NCI-H2029 treated with DMSO at 0.1 percent for 48 hours (cell line): ENCODE results near the gene SAT2.
"Not testable (repeated sequence)": the region's sequence is repeated elsewhere in the genome, so short reads cannot be mapped to it uniquely, and the experiment has no call there.

ENCODE experiments used
- DNase-seq: peaks from one replicate; lab custom pipeline; 2025; lab: John Stamatoyannopoulos, UW

The SAT2 gene

GRCh38 chr17:7627250-7628121 is at the start of gene SAT2:
Gene SAT2 (minus strand): TSS chr17:7627821. CDS start chr17:7627635, 186 bp downstream.
- peak; percentile 14 for DNase-seq

DNA sequence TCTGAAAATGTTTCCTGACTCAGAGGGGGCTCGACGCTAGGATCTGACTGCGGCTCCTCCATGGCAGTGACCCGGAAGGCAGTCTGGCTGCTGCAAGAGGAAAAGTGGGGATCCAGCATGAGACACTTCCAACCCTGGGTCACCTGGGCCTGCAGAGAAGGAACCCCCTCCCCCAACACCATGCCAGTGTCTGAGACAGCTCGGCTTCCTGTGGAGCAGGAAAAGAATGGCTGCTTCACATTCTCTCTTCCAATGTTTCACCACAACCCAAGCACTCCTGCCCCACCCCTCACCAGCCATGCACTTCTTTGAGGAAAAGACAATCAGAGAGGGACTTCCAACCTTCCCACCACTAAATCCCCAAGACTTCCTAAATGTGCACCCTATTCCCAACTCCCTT is 48.9 kb upstream of the SAT2 start:
- no peak for DNase-seq

- DNase-seq, result no peak
Observed at GRCh38 chr17:7674934-7675333, 47.3 kb upstream of the SAT2 start.

DNA sequence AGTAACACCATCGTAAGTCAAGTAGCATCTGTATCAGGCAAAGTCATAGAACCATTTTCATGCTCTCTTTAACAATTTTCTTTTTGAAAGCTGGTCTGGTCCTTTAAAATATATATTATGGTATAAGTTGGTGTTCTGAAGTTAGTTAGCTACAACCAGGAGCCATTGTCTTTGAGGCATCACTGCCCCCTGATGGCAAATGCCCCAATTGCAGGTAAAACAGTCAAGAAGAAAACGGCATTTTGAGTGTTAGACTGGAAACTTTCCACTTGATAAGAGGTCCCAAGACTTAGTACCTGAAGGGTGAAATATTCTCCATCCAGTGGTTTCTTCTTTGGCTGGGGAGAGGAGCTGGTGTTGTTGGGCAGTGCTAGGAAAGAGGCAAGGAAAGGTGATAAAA is 45.6 kb upstream of the SAT2 start:
- DNase-seq, result no peak

DNA sequence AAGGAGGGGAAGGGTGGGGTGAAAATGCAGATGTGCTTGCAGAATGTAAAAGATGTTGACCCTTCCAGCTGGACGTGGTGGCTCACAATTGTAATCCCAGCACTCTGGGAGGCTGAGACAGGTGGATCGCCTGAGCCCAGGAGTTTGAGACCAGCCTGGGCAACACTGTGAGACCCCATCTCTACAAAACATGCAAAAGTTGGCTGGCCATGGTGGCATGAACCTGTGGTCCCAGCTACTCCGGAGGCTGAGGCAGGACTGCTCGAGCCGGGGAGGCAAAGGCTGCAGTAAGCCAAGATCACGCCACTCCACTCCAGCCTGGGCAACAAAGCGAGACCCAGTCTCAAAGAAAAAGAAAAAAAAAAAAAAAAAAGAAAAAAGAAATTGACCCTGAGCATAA is 40.9 kb upstream of the SAT2 start:
- no peak for DNase-seq

DNA sequence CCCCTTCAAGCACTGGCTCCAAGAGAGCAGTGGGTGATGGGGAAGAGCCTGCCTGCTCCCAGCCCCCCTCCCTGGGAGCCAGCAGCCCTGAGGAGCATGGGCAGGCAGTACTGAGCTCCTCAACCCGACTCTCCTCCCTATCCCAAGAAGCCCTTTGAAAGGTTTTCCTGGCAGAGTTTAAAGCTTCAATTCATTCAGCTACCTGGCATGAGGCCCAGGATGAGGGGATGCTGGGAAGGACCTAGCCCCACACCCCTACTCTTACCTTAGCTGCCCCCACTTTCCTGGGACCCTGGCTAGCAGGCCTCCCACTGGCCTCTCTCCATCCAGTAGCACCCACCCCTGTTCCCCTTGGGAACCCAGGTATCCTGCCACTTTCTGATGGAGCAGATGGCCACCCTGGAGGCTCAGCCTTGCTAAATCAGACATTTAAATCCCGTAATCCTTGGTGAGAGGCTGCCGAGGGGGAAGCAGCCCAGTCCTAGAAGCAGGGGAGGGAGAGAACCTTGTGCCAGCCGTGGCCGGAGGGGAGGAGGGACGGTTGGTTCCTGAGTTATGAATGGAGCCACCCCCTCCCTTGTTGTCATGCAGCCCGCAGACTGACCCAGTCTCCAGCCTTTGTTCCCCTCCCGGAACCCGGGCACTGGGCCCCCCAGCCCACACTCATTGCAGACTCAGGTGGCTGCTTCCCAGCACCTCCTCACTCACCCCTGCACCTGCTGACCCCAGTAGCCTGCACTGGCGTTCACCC is 40.2 kb upstream of the SAT2 start:
- no peak for DNase-seq

DNA sequence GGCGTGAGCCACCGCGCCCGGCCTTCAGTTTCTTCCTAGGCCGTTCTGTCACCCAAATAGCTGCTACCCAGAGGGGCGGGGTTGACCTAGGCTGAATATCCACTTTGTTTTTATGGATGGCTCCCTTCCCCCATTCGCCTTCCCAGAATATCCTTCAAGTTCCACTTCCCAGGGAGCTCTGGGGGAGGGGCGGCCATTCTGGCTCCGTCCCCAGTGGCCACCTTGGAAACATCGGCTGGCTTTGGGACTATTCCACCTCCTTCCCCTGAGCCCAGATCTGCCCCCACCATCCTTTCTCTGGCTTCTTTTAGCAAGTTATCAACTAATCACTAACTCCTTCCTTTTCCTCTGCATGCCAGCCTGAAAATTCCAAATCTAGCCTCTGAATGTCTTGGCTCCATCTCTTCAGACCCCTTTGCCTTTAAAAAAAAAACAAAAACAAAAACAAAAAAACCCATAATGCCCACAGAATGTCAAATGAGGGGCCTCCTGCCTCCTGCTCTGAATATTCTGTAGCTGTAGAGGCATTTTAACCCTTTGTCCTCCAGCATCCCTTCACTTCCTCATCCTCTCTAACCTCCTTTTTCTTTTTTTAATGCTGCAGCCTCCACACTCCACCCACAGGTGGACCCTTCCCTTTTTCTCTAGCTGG is 29.5 kb upstream of the SAT2 start:
- no peak for DNase-seq

DNA sequence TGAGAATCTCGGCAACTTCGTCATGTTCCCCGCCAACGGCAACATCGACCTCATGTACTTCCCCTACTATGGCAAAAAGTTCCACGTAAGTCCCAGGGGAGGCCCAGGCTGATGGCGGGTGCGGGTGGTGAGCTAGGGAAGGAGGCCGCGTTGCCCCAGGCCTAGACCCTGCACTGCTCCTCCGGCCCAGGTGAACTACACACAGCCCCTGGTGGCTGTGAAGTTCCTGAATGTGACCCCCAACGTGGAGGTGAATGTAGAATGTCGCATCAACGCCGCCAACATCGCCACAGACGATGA is 27.9 kb upstream of the SAT2 start:
- no peak for DNase-seq

- DNase-seq, result no peak
Observed at GRCh38 chr17:7654832-7655540, 27.4 kb upstream of the SAT2 start.

GRCh38 chr17:7652388-7653356 is 25.1 kb upstream of the SAT2 start:
- no peak for DNase-seq

DNA sequence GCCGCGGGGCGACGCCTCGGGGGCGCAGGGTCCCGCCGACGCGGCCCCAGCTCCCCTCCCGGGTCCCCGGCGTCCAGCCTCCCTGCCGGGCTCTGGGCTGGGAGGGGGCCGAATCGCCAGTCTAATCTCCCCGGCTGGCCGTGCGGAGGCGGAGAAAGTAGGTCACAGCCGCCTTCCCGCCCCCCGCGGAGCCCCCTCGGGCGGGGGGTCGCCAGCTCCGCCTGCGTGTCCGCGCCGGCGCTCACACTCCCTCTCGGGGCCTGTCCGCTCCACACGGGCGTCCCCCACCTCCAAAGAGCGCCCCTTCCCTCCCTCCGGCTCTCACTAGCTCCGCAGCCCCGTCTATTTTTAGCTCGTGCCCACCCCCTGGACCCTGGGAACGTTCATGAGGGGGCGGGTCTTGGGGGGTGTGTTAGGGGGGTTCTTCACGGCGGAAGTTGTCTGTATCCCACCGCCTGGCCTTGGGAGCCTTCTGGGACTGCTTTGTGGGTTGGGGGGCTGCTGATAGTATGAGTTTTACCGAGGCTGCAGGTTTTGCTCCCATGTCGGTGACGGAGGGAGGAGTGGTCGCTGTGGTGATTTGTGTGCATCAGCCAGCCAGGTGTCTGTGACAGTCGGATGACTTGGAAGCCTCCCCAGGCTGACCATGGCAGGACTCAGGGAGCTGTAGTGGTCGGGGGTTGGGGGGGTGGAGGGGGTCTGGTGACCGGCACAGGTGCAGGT is 24.2 kb upstream of the SAT2 start:
- DNase-seq, result no peak

DNA sequence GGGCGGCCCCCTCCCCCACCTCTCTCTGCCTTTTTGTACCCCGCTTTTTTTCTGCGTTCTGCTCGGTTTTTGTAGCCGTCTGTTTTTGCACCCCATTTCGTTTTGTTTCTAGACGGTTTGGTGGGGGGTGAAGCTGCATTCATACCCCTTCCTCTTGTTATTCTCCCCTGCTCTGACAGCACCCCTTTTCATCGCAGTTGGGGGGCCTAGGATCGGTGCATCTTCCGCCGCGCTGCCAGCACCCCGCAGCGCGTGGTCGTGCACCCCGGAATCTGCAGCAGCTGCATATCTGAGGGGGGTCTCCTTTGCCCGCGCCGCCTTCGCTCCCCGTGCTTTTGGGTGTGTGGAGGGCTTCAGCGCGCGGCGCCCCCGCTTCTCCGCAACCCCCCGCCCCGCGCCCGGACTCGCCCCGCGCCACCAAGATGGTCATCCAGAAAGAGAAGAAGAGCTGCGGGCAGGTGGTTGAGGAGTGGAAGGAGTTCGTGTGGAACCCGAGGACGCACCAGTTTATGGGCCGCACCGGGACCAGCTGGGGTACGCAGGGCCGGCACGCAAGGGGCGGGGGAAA is 23.6 kb upstream of the SAT2 start:
- DNase-seq, result no peak

- no peak for DNase-seq
Observed at GRCh38 chr17:7650509-7651096, 23.0 kb upstream of the SAT2 start, which contains the start of gene ATP1B2. Gene ATP1B2 (plus strand): TSS chr17:7650926. CDS start chr17:7651519, 593 bp downstream.

DNA sequence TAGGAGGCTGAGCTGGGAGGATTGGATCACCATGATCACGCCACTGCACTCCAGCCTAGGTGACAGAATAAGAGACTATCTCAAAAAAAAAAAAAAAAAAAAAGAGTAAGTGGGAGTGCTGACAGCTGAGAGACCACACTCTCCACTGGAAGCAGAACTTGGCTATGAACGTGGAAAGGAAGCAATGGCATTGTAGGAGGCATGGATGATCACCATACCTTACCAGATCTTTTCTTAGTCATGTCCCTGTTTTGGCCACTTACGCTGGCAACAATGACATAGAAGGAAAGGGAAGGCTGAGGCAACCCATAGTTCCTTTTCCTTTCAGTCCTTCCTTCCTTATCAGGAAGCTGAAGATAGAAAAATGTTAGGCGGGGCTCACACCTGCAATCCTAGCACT is 19.4 kb upstream of the SAT2 start:
- DNase-seq, result no peak

DNA sequence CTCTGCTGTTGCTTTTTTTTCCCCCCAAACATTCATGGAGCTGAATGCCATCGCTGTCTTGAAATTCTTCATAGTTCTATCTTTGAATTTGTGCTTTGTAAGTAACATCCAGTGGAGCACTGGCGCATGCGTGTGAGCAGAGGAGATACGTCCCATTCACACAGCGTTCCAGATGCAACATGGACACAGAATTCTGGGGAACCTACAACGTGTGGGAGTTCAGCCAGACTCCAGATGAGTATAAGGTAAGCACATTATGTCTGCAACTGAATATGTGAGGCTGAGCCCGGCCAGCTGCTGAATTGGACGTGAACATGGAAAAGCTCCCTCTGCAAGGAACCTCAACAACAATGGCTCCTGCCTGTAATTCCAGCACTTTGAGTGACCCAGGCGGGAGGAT is 18.8 kb upstream of the SAT2 start:
- DNase-seq, result no peak

DNA sequence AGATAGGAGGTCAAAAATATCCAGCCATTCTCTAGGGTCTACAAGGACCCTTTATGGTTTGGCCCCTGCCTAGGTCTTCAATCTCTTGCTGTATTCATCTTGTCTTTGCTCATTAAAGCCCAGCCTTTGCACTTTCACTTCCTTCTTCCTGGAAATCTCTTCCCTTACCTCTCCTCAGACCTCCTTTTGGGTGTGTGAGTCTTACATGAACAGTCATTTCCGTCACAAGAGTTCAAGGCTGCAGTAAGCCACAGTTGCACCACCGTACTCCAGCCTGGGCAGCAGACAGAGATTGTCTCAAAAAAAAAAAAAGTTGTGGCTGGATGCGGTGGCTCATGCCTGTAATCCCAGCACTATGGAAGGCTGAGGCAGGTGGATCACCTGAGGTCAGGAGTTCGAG is 17.2 kb upstream of the SAT2 start:
- no peak for DNase-seq

- not testable (repeated sequence) for DNase-seq
Observed at GRCh38 chr17:7641635-7642034, 14.0 kb upstream of the SAT2 start.

GRCh38 chr17:7640783-7641182 is 13.2 kb upstream of the SAT2 start:
- no peak for DNase-seq

DNA sequence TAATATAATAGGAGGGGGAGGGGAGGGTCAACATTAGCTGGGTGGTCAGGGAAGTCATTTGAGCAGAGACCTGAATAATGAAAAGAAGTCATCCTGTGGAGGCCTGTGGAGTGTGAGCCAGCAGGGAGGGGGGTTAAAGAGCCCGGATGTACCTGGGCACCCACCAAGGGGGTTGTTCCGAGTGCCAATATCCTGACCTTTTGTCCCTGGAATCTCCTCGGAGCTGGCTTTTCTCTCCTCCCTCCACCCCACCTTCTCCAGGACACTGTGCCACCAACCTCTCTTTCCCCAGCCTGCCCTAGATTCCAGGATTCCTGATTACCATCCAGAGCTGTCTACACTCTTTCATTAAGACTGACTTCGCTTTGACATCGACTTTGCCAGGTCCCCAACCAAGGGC is 8.5 kb upstream of the SAT2 start:
- DNase-seq, result no peak

DNA sequence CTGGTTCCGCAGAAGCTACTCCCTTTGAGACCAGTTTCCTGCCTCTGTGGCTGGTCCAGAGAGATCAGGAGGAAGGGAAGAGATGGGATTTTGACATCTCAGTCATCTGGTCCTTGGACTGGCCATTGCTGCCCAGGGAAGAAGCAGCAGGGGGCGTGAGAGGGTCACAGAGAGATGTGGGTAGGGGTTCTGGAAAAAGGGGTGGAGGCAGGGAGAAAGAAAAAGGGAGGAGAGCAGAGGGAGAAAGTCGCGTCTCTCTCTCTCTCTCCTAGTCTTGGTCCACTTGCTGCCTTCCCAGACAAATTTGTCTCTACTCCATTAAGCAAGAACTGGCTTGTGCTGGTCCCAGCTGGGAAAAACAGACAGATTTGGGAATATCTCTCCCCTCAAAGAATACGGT is 6.8 kb upstream of the SAT2 start:
- no peak for DNase-seq
